Stimulated activated naive CD8-positive, alpha-beta T cell treated with anti-CD3 and anti-CD28 coated beads, Interleukin-15, amount 100 ng/mL, for 72 hours (primary cell): Measurements from ENCODE around the gene RPLP1.
"Not testable (repeated sequence)": the region's sequence is repeated elsewhere in the genome, so short reads cannot be mapped to it uniquely, and the experiment has no call there.

Experiments
- ATAC-seq: fragments of 150-1000 bp; cut with Tn5 transposase; 2 replicates; pipeline ENCODE4 v1.10.0; 2021; ENCODE audit warnings: mild to moderate bottlenecking, moderate library complexity
- DNase-seq, 2 donors: peaks; one replicate each; pipeline ENCODE4 v3.0.0; 2021 to 2022
- H3K27ac Mint-ChIP-seq, 2 donors: one replicate each; pipeline ENCODE4 v1.8.0; 2022; ENCODE audit warnings: mild to moderate bottlenecking in 2 of 2, mixed read lengths in 2 of 2, moderate library complexity in 2 of 2
- H3K27me3 Mint-ChIP-seq: one replicate; pipeline ENCODE4 v1.8.0; 2022; ENCODE audit warnings: mixed read lengths
- H3K4me1 Mint-ChIP-seq: one replicate; pipeline ENCODE4 v1.8.0; 2022; ENCODE audit warnings: mild to moderate bottlenecking, mixed read lengths
- H3K4me3 Mint-ChIP-seq, 2 donors: one replicate each; pipeline ENCODE4 v1.8.0; 2022; ENCODE audit warnings: mild to moderate bottlenecking in 2 of 2, mixed read lengths in 2 of 2, moderate library complexity in 1 of 2
- H3K9me3 Mint-ChIP-seq, 2 donors: one replicate each; pipeline ENCODE4 v1.8.0; 2022; ENCODE audit warnings: mixed read lengths in 2 of 2

The RPLP1 gene

DNA sequence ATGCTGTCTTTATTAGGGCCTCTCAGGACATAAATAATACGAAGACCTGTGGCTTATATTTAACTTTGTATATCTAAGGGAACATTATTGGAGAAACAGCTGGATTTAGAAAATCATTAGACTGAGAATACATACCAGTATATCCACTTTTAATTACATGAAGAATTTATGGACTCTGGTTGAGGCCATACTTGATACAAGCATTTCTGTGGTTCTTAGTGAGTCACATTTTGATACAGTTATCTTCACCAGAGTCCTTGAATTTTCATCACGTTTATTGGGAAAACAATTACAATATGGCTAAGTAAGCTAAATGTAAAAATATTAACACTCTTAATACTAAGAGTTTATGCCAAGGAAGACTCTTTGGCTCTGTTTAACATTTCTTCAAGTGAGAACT is 28.6 kb upstream of the RPLP1 start:
- H3K27me3 Mint-ChIP-seq, result no peaks in the 10 kb centered on the region
- H3K27ac Mint-ChIP-seq, result no peak overlapping the region
- H3K9me3 Mint-ChIP-seq, result no peaks in the 10 kb centered on the region
- DNase-seq (no peak), ATAC-seq (no peak)
- H3K4me1 Mint-ChIP-seq, result no peaks in the 10 kb centered on the region
- H3K4me3 Mint-ChIP-seq, result no peak overlapping the region

- Mint-ChIP-seq H3K4me1 (no peaks in the 10 kb centered on the region), H3K4me3 (no peak overlapping the region), H3K27ac (no peak overlapping the region), H3K27me3 (no peaks in the 10 kb centered on the region), H3K9me3 (no peaks in the 10 kb centered on the region)
- ATAC-seq, result no peak
- no peak for DNase-seq
Measured at GRCh38 chr15:69424748-69425413, 27.7 kb upstream of the RPLP1 start.

GRCh38 chr15:69433831-69434230 is 18.8 kb upstream of the RPLP1 start:
- Mint-ChIP-seq H3K27me3 (no peaks in the 10 kb centered on the region), H3K27ac (no peak overlapping the region), H3K4me3 (no peak overlapping the region), H3K4me1 (no peaks in the 10 kb centered on the region), H3K9me3 (no peaks in the 10 kb centered on the region)
- ATAC-seq (no peak), DNase-seq (no peak)

DNA sequence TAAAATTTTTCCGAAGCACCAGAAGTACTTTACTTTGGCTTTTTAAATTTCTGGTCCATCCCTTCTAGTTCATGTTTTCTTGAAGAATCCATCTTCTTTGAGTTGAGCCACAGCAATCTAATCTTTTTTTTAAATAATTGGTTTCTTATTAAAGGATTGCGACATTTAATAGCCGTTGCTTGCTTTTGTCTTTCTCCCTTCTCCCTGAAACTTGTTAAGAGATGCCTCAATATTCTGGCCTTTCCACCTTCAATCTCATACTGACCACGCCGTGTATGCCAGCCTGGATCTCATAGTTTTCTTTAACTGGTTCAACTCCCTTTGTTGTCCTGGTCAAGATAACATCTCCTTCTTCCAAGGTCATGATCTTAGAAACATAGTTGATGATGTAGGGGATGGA is 18.4 kb upstream of the RPLP1 start:
- no peak overlapping the region for H3K27ac Mint-ChIP-seq
- no peak overlapping the region for H3K4me3 Mint-ChIP-seq
- no peaks in the 10 kb centered on the region for H3K9me3 Mint-ChIP-seq
- H3K27me3 Mint-ChIP-seq, result no peaks in the 10 kb centered on the region
- DNase-seq (no peak), ATAC-seq (no peak)
- H3K4me1 Mint-ChIP-seq, result no peaks in the 10 kb centered on the region

GRCh38 chr15:69434679-69435078 is 17.9 kb upstream of the RPLP1 start:
- no peak for ATAC-seq
- Mint-ChIP-seq H3K27ac (no peak overlapping the region), H3K27me3 (no peaks in the 10 kb centered on the region), H3K4me1 (no peaks in the 10 kb centered on the region), H3K4me3 (no peak overlapping the region), H3K9me3 (no peaks in the 10 kb centered on the region)
- no peak for DNase-seq

DNA sequence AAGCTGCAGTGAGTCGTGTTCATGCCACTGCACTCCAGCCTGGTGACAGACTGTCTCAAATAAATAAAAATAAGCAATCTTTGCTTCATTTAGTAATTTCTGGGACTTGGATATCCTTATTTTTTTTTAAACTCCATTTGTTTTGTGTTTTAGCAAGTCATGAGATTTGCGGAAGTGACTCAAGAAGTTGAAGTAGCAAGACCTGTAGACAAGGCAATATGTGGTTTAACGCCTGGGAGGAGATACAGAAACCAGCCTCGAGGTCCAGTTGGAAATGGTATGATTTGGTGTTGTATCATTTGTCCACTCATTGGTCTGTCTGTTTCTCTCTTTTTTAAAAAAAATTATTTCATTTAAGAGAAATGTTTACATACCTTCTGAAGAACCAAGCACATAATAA is 16.6 kb upstream of the RPLP1 start:
- DNase-seq (no peak), ATAC-seq (no peak)
- H3K9me3 Mint-ChIP-seq, result no peaks in the 10 kb centered on the region
- no peak overlapping the region for H3K27ac Mint-ChIP-seq
- no peaks in the 10 kb centered on the region for H3K27me3 Mint-ChIP-seq
- no peak overlapping the region for H3K4me3 Mint-ChIP-seq
- H3K4me1 Mint-ChIP-seq, result no peaks in the 10 kb centered on the region

- Mint-ChIP-seq H3K9me3 (no peaks in the 10 kb centered on the region), H3K4me3 (no peak overlapping the region), H3K27me3 (no peaks in the 10 kb centered on the region), H3K4me1 (no peaks in the 10 kb centered on the region), H3K27ac (no peak overlapping the region)
- ATAC-seq (no peak), DNase-seq (no peak)
Measured at GRCh38 chr15:69436951-69437350, 15.7 kb upstream of the RPLP1 start.

- peaks cover 9% of the 10 kb centered on the region for H3K4me1 Mint-ChIP-seq
- no peak overlapping the region for H3K27ac Mint-ChIP-seq
- ATAC-seq (no peak), DNase-seq (no peak)
- no peaks in the 10 kb centered on the region for H3K27me3 Mint-ChIP-seq
- no peaks in the 10 kb centered on the region for H3K9me3 Mint-ChIP-seq
- no peak overlapping the region for H3K4me3 Mint-ChIP-seq
Measured at GRCh38 chr15:69439623-69440022, 13.0 kb upstream of the RPLP1 start.

GRCh38 chr15:69443032-69443611 is 9.5 kb upstream of the RPLP1 start:
- Mint-ChIP-seq H3K4me3 (no peak overlapping the region), H3K27ac (no peak overlapping the region), H3K9me3 (no peaks in the 10 kb centered on the region), H3K4me1 (peaks cover 9% of the 10 kb centered on the region), H3K27me3 (no peaks in the 10 kb centered on the region)
- DNase-seq (no peak), ATAC-seq (peak; percentile 50)

GRCh38 chr15:69444686-69445085 is 7.9 kb upstream of the RPLP1 start:
- no peak overlapping the region for H3K27ac Mint-ChIP-seq

GRCh38 chr15:69446953-69447352 is 5.7 kb upstream of the RPLP1 start:
- H3K4me3 Mint-ChIP-seq, result no peak overlapping the region
- no peaks in the 10 kb centered on the region for H3K27me3 Mint-ChIP-seq
- H3K4me1 Mint-ChIP-seq, result peaks cover 14% of the 10 kb centered on the region
- peak overlapping the region in 1 of 2 donors; percentile 64 for H3K27ac Mint-ChIP-seq
- DNase-seq (no peak), ATAC-seq (no peak)
- no peaks in the 10 kb centered on the region for H3K9me3 Mint-ChIP-seq

More at GRCh38 chr15:69444686-69445085, 7.9 kb upstream of the RPLP1 start:
- Mint-ChIP-seq H3K4me3 (no peak overlapping the region), H3K4me1 (peaks cover 9% of the 10 kb centered on the region), H3K27me3 (no peaks in the 10 kb centered on the region), H3K9me3 (no peaks in the 10 kb centered on the region)
- no peak for ATAC-seq
- no peak for DNase-seq

- not testable (repeated sequence) for H3K27ac Mint-ChIP-seq, ATAC-seq, H3K9me3 Mint-ChIP-seq, DNase-seq, H3K27me3 Mint-ChIP-seq, H3K4me3 Mint-ChIP-seq
- H3K4me1 Mint-ChIP-seq, result peaks cover 24% of the 10 kb centered on the region
Measured at GRCh38 chr15:69450221-69450620, 2.4 kb upstream of the RPLP1 start.

DNA sequence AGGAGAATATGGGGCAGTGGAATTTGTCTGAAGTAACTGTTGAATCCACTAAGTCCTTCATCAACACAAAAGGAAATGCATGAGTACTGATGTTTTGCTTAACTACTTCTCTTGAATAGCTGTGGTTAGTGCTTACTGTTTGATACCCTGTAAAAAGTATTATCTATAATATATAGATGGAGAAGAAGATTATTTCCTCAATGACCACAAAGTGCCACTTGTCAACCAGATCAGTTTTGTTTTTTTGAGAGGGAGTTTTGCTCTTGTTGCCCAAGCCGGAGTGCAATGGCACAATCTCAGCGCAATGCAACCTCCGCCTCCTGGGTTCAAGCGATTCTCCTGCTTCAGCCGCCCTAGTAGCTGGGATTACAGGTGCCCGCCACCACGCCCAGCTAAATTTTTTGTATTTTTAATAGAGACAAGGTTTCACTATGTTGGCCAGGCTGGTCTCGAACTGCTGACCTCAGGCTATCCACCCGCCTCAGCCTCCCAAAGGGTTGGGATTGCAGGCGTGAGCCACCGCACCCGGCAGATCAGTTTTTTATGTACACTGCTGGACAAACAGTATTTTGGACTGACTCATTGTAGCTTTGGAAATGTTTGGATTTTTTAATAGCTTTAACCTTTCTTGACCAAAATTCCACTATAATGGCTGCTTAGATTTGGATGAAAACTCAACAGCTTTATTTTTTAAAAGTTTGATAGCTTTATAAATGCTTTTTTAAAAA is 1.5 kb upstream of the RPLP1 start:
- Mint-ChIP-seq H3K4me3 (peak overlapping the region; percentile 92 to 96), H3K4me1 (peaks cover 33% of the 10 kb centered on the region), H3K9me3 (no peaks in the 10 kb centered on the region), H3K27ac (no peak overlapping the region), H3K27me3 (no peaks in the 10 kb centered on the region)
- no peak for DNase-seq
- ATAC-seq, result no peak

DNA sequence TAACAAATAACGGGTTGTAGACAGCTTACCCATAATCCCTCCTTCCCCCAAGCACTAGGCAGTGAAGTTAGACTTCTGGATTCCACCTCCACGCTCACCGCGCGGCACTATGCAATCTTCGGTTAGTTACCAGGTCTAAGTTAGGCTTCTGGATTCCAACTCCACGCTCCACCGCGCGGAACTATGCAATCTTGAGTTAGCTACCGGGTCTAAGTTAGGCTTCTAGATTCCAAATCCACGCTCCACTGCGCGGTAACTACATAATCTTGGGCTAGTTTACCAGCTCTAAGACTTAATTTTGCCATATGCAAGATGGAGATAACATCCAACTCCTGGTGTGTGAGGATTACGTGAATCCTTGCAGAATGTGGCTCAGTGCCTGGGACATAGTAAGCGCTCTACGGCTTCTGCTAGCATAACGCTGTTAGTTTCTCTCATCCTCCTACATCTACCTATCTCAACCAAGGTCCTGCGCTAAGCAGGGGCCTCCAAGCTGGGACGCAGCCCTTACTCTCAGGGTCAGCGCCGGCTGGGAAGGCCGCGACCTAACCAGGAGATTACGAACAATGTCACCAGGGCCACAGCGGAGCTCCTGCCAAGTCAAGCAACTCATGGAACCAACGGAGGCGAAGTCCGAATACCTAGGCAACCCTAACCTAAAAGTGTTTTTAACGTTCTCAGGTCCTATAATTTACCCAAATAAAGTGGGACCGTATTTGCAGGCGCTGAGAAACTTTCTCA is 497 bp upstream of the RPLP1 start:
- ATAC-seq (peak; percentile 55), DNase-seq (peak in 1 of 2 donors; percentile 21)
- Mint-ChIP-seq H3K9me3 (no peaks in the 10 kb centered on the region), H3K27ac (peak overlapping the region; percentile 96 to 99), H3K4me1 (peaks cover 37% of the 10 kb centered on the region), H3K27me3 (no peaks in the 10 kb centered on the region), H3K4me3 (peak overlapping the region; percentile 92 to 96)

DNA sequence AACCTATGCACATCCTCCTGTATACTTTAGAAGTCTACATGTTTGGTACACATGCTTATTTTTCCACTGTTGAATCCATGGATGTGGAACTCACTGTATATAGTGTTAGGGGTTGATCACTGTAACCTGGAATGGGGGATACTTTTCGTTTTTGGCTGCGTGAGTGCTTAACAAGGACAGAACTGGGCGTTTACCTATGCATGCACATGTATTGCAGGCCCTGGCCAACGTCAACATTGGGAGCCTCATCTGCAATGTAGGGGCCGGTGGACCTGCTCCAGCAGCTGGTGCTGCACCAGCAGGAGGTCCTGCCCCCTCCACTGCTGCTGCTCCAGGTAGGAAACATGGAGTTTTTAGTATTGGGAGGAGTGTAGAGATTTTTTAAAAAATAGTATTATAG is 2.3 kb downstream of the RPLP1 start:
- Mint-ChIP-seq H3K9me3 (no peaks in the 10 kb centered on the region), H3K27me3 (no peaks in the 10 kb centered on the region), H3K27ac (peak overlapping the region in 1 of 2 donors; percentile 82), H3K4me3 (peak overlapping the region; percentile 92 to 96), H3K4me1 (peaks cover 37% of the 10 kb centered on the region)
- no peak for DNase-seq
- ATAC-seq, result no peak
